ENCODE data around the gene FIG4. TPM values are rescaled to one million over a fixed set of nuclear protein-coding genes. Genes with fewer than 3 reads are reported as not detected.

FIG4 gene
- total and polyA plus RNA-seq, 4 donors: 10.8 to 20.4 (median 15.5) TPM

- Histone ChIP-seq H3K27me3 (ENCODE audit: control insufficient read depth in 3 of 3, insufficient read depth in 3 of 3, low read length in 2 of 3) (no peaks in the 10 kb centered on the region), H3K36me3 (ENCODE audit: control insufficient read depth in 4 of 4, insufficient read depth in 4 of 4, low read length in 4 of 4) (peaks cover 0 to 3% (median 0%) of the 10 kb centered on the region in 4 donors), H3K9me3 (ENCODE audit: control insufficient read depth in 4 of 4, insufficient read depth in 3 of 4, low read length in 3 of 4) (no peaks in the 10 kb centered on the region), H3K27ac (ENCODE audit: low read depth in 1 of 2, low read length in 1 of 2) (no peak overlapping the region), H3K4me3 (no peak overlapping the region), H3K9ac (ENCODE audit: insufficient read depth in 1 of 2, low read length in 2 of 2) (no peak overlapping the region), H3K4me1 (ENCODE audit: control insufficient read depth in 5 of 5, insufficient read depth in 5 of 5, low read length in 5 of 5) (no peaks in the 10 kb centered on the region)
- ATAC-seq (ENCODE audit: insufficient read depth, low FRiP score): no peak
- WGBS, 2 donors: 94 to 96% methylated on average over 6 of the region's 6 CpGs
- DNase-seq: no peak
- no peak for TF ChIP-seq CTCF (IDR thresholded peaks at IDR 0.05; ENCODE audit: control extremely low read depth, extremely low read depth)
These were observed 35.3 kb upstream of the FIG4 start for GRCh38 chr6:109655761-109656262.

- WGBS, 2 donors: 15 to 32% methylated on average over 1 of the region's 1 CpG
- ATAC-seq (ENCODE audit: insufficient read depth, low FRiP score): no peak
These were observed 30.4 kb upstream of the FIG4 start for GRCh38 chr6:109660526-109661320.

GRCh38 chr6:109662192-109662591 is 28.9 kb upstream of the FIG4 start:
- Histone ChIP-seq H3K36me3 (ENCODE audit: control insufficient read depth in 4 of 4, insufficient read depth in 4 of 4, low read length in 4 of 4) (peaks cover 0 to 4% (median 2%) of the 10 kb centered on the region in 4 donors), H3K4me3 (no peak overlapping the region), H3K9me3 (ENCODE audit: control insufficient read depth in 4 of 4, insufficient read depth in 3 of 4, low read length in 3 of 4) (no peaks in the 10 kb centered on the region), H3K27ac (ENCODE audit: low read depth in 1 of 2, low read length in 1 of 2) (no peak overlapping the region), H3K4me1 (ENCODE audit: control insufficient read depth in 5 of 5, insufficient read depth in 5 of 5, low read length in 5 of 5) (no peaks in the 10 kb centered on the region), H3K27me3 (ENCODE audit: control insufficient read depth in 3 of 3, insufficient read depth in 3 of 3, low read length in 2 of 3) (no peaks in the 10 kb centered on the region), H3K9ac (ENCODE audit: insufficient read depth in 1 of 2, low read length in 2 of 2) (no peak overlapping the region)
- ATAC-seq (ENCODE audit: insufficient read depth, low FRiP score): no peak
- TF ChIP-seq CTCF (IDR thresholded peaks at IDR 0.05; ENCODE audit: control extremely low read depth, extremely low read depth): no peak
- DNase-seq: no peak
- WGBS, 2 donors: 94 to 96% methylated on average over 2 of the region's 2 CpGs

More at GRCh38 chr6:109660526-109661320, 30.4 kb upstream of the FIG4 start:
- no peak for TF ChIP-seq CTCF (IDR thresholded peaks at IDR 0.05; ENCODE audit: control extremely low read depth, extremely low read depth)
- Histone ChIP-seq H3K27me3 (ENCODE audit: control insufficient read depth in 3 of 3, insufficient read depth in 3 of 3, low read length in 2 of 3) (no peaks in the 10 kb centered on the region), H3K27ac (ENCODE audit: low read depth in 1 of 2, low read length in 1 of 2) (no peak overlapping the region), H3K9ac (ENCODE audit: insufficient read depth in 1 of 2, low read length in 2 of 2) (no peak overlapping the region), H3K4me1 (ENCODE audit: control insufficient read depth in 5 of 5, insufficient read depth in 5 of 5, low read length in 5 of 5) (no peaks in the 10 kb centered on the region), H3K36me3 (ENCODE audit: control insufficient read depth in 4 of 4, insufficient read depth in 4 of 4, low read length in 4 of 4) (peaks cover 0 to 4% (median 2%) of the 10 kb centered on the region in 4 donors), H3K4me3 (no peak overlapping the region), H3K9me3 (ENCODE audit: control insufficient read depth in 4 of 4, insufficient read depth in 3 of 4, low read length in 3 of 4) (no peaks in the 10 kb centered on the region)
- no peak for DNase-seq

Measured in lung (tissue), 12 donors.